Effector memory CD8-positive, alpha-beta T cell (primary cell): ENCODE measurements around the gene CYREN.

ENCODE experiments used
- ATAC-seq: fragments of 150-1000 bp; cut with Tn5 transposase; replicated peaks from 2 replicates; pipeline ENCODE4 v1.10.0; 2021; ENCODE audit warnings: mild to moderate bottlenecking, moderate library complexity
- DNase-seq, 3 experiments: peaks; one replicate each; pipeline ENCODE4 v3.0.0; 2021
- H3K27ac Mint-ChIP-seq, 2 donors: one replicate each; pipeline ENCODE4 v1.8.0; 2022; ENCODE audit warnings: mild to moderate bottlenecking in 2 of 2, mixed read lengths in 2 of 2, moderate library complexity in 2 of 2
- H3K27me3 Mint-ChIP-seq, 2 donors: one replicate each; pipeline ENCODE4 v1.8.0; 2022; ENCODE audit warnings: mixed read lengths in 2 of 2
- H3K36me3 Mint-ChIP-seq: one replicate; pipeline ENCODE4 v1.8.0; 2022; ENCODE audit warnings: mild to moderate bottlenecking, moderate library complexity, mixed read lengths; ENCODE audit not compliant: insufficient read depth
- H3K4me1 Mint-ChIP-seq, 2 donors: one replicate each; pipeline ENCODE4 v1.8.0; 2022; ENCODE audit warnings: low read depth in 2 of 2, mixed read lengths in 2 of 2
- H3K4me3 Mint-ChIP-seq, 2 donors: one replicate each; pipeline ENCODE4 v1.8.0; 2022; ENCODE audit warnings: mild to moderate bottlenecking in 2 of 2, mixed read lengths in 2 of 2, moderate library complexity in 2 of 2
- H3K9me3 Mint-ChIP-seq, 2 donors: one replicate each; pipeline ENCODE4 v1.8.0; 2022; ENCODE audit warnings: mixed read lengths in 2 of 2

CYREN gene

DNA sequence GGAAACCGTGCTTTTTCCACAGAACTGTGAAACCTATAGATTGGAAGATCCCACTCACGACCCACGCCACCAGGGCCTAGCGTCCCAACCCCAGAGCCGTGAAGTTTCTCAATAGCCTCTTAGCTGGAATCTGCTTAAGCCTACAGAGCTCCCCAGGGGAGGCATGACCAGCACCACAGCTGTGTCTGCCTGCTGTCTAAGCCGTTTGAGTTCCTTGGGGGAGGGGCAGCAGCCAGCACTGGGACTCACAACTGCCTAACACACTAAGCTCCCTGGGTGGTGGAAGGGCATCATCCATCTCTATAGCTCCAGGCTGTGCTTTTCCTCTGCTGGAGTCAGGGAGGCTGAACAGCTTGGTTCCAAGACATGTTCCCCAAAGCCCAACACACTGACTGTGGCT, 48.6 kb downstream of the CYREN start:
- H3K36me3 Mint-ChIP-seq, result peaks cover 4% of the 10 kb centered on the region
- no peak overlapping the region for H3K27ac Mint-ChIP-seq
- ATAC-seq, result no peak
- DNase-seq, result no peak
- no peak overlapping the region for H3K4me3 Mint-ChIP-seq
- H3K4me1 Mint-ChIP-seq, result peaks cover 2 to 17% of the 10 kb centered on the region in 2 donors
- H3K27me3 Mint-ChIP-seq, result no peaks in the 10 kb centered on the region
- H3K9me3 Mint-ChIP-seq, result peaks cover 2 to 17% of the 10 kb centered on the region in 2 donors

DNA sequence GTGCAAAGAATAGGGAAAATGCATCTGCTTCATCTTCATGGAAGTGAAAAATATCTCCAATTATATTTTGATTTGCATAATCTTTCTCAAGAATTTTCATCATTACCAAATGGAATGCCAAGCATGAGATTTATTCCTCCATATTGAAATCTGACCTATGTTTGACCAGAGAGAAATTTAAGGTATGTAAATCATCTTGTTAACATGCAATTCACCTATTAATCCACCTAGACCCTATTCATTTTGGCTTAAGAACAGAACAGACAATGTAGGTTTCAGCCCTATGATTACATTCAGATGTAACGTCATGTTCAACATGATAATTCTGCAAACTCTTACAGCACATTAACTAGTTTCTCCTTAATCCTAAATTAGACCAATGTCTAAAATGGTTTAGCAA, 53.4 kb downstream of the CYREN start:
- DNase-seq, result no peak
- peaks cover 4% of the 10 kb centered on the region for H3K36me3 Mint-ChIP-seq
- no peak overlapping the region for H3K4me3 Mint-ChIP-seq

More for the DNA sequence above, 53.4 kb downstream of the CYREN start:
- ATAC-seq, result no peak
- Mint-ChIP-seq H3K27ac (no peak overlapping the region), H3K4me1 (no peaks in the 10 kb centered on the region), H3K9me3 (peaks cover 2 to 14% of the 10 kb centered on the region in 2 donors), H3K27me3 (no peaks in the 10 kb centered on the region)
